NOMO-1 treated with DMSO at 0.1 percent for 48 hours (cell line): ENCODE results near the gene SLC39A11.
"Not testable (repeated sequence)": the region's sequence is repeated elsewhere in the genome, so short reads cannot be mapped to it uniquely, and the experiment has no call there.

ENCODE experiments used
- DNase-seq: peaks from one replicate; lab custom pipeline; 2025; ENCODE audit not compliant: unreplicated experiment; lab: John Stamatoyannopoulos, UW

SLC39A11 gene

GRCh38 chr17:72765368-72766153 is 326.9 kb downstream of the SLC39A11 start:
- no peak for DNase-seq

- no peak for DNase-seq
Measured at GRCh38 chr17:72764632-72765041, 327.9 kb downstream of the SLC39A11 start.

DNA sequence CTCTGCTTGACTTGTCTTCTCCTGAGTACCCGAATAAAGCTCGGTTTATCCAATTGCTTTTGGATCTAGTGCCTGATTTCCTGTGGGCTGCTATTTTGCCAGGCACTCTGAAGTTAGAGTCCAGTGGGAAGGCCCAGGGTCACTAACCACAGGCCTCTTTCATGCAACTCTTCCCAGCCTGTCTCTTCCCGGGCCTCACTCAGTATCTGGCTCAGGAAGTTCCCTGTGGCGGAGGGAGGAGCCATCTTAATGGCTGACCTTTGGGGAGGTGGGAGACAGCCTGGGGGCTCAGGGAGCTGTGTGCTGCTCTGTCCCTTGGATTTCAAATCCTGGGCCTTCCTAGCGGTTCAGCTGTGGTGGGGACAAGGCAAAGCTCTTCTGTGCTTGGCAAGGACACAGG is 328.5 kb downstream of the SLC39A11 start:
- DNase-seq = no peak

DNA sequence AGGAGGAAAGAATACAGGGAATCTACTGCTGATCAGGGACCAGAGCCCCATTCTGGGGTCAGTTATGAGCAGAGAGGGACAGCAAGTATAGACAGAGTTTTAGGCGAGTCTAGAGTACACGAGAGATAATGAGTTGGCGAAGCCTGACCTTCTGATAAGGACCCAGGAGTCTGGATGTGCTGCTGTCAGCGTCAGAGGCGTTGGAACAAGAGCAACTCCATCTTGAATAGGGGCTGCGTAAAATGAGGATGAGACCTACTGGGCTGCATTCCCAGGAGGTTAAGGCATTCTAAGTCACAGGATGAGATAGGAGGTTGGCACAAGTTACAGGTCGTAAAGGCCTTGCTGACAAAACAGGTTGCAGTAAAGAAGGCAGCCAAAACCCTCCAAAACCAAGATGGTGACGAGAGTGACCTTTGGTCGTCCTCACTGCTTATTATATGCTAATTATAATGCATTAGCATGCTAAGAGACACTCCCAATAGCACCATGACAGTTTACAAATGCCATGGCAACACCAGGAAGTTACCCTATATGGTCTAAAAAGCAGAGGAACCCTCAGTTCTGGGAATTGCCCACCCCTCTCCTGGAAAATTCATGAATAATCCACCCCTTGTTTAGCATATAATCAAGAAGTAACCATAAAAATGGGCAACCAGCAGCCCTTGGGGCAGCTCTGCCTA is 330.5 kb downstream of the SLC39A11 start:
- DNase-seq = not testable (repeated sequence)

DNA sequence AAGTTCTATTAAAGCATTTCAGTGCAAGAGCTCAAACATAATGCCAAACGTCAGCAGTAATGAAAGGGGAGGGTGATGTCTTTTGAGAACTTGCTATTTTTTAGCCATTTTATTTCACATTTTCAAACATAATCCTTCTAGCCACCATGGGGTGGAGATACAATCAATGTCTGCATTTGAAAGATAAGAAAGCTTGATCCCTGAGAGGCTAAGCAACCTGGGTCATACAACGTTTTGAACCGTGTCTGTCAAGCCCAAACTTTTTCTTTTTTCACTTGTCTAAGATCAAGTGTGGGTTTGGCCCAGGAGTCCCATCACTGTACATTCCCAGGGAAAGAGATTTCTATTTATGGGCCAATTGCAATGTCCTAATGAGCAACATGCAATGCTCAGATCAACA is 331.1 kb downstream of the SLC39A11 start:
- DNase-seq = no peak

- DNase-seq = no peak
Measured at GRCh38 chr17:72760368-72760767, 332.1 kb downstream of the SLC39A11 start.

DNA sequence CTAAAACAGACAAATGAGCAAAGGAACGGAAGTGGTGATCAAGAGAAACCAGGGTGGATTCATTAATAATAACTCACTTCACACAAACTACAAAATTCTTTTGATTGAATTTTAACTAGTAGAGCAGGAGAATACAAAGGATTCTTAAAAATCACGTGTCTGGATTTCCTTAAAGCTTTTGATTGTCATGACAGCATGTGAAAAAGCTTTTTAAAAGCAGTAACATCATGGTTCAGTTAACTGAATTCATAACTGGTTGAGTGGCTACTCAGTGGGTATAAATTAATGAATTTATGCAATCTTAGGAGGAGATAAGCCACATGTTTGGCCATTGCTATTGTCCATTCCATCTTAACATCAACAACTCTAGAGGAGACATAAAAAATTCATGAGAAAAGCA is 333.2 kb downstream of the SLC39A11 start:
- no peak for DNase-seq

DNA sequence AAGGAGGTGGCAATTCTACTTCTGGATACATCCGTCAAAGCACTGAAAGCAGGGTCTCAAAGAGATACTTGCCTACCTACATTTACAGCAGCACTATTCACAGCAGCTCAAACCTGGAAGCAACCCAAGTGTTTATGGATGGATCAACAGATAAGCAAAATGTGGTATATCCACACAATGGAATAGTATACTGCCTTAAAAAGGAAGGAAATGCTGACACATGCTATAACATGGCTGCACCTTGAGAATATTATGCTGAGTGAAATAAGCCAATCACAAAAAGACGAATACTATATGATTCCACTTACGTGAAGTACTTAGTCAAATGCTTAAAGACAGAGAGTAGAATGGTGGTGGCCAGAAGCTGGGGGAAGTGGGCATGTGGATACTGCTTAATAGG is 336.2 kb downstream of the SLC39A11 start:
- no peak for DNase-seq

DNA sequence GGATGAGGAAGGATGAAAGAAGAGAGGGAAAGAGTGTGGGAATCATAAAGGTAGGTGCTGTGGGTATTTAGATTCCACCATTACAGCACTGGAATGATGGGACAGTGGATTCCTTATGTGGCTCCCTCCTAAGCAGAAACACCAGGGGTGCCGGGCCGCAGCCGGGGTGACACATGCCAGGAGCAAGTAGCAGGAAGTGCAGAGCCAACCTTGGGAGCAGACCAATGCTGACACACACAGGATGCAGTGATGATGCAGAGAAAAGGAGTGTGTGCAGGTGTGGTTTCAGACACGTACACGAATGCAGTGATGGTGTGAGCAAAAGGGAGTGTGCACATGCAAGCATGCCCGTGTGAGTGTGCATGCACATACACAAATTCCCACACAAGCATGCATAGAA is 338.0 kb downstream of the SLC39A11 start:
- DNase-seq = no peak

GRCh38 chr17:72751746-72752145 is 340.7 kb downstream of the SLC39A11 start:
- no peak for DNase-seq

DNA sequence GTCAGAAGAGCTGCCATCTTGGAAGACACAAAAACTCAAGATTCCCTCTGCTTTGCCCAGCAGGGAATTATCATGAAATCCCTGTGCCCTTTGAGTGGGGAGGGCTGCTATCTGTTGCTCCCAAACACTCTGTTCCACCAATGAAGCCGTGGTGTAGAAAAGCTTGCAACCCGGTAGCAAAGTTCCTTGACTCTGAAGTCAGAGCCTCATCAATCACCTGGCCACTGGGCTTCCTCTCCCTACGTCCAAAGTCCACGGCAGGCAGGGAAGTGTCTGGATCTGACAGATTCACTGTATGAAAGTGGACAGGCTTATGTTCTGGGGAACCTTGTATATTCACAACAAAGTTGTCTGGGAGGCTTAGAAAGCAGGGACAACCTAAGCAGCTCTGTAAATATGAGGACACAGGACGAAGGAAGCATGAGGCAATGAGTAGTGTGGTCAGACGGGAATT is 343.3 kb downstream of the SLC39A11 start:
- DNase-seq = no peak

GRCh38 chr17:72747501-72747900 is 345.0 kb downstream of the SLC39A11 start:
- no peak for DNase-seq

- no peak for DNase-seq
Measured at GRCh38 chr17:72745241-72745640, 347.2 kb downstream of the SLC39A11 start.

- no peak for DNase-seq
Measured at GRCh38 chr17:72743037-72743467, 349.4 kb downstream of the SLC39A11 start.

DNA sequence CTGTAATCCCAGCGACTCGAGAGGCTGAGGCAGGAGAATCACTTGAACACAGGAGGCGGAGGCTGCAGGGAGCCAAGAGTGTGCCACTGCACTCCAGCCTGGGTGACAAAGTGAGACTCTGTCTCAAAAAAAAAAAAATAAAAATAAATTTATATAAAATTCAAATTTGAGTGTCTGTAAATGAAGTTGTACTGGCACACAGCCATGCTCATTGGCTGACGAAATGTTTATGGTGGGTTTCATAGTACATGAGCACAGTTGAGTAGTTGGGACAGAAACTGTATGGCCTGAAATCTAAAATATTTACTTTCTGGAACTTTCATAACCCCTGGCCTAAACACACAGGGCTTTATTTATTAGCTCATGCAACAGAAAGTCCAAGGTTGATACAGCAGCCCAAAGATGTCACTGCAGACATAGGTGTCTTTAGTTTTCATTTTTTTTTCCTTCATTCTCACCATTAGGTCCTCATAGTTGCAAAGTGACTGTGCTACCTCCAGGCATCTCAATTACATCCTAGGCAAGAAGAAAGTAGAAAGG is 355.3 kb downstream of the SLC39A11 start:
- DNase-seq = no peak

GRCh38 chr17:72735592-72735991 is 356.9 kb downstream of the SLC39A11 start:
- no peak for DNase-seq

DNA sequence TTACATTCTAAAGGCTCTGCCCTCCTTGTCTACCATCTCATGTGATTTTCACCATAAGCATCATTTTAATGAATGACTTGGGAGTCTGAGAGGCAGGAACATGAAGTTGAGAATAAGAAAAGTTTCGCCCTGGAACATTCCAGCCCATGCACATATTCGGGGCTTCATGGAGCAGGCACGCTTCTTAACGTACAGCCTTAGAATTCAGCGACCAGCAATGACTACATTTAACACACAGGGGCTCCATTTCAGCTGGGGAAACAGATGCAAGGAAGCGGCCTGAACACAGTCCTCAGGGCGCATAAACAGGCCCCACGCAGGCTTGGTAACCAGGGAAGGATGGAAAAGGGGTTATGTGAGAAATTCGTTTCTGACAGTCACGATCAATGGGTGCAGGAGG is 357.4 kb downstream of the SLC39A11 start:
- DNase-seq = no peak

DNA sequence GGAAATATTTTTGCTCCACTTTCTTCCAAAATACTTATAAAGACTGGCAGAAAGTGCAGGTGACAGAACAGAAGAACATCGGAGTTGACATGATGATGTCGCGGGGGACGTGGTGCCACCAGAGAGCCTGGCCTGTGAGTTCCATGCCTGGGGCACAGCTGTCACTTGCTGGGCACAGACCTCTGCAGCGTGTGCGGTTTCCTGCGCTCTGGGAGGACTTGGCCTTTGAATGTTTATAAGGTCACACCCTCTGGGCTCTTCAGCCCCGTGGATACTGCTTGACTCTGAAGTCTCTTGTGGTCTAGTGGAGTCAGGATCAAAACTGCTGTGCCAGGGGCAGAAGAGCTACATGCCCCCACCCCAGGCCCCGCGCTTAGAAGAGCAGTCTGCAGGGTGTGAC is 357.9 kb downstream of the SLC39A11 start:
- DNase-seq = no peak

GRCh38 chr17:72733619-72734282 is 358.7 kb downstream of the SLC39A11 start:
- peak; percentile 2 for DNase-seq

- no peak for DNase-seq
Measured at GRCh38 chr17:72732893-72733618, 359.4 kb downstream of the SLC39A11 start.

DNA sequence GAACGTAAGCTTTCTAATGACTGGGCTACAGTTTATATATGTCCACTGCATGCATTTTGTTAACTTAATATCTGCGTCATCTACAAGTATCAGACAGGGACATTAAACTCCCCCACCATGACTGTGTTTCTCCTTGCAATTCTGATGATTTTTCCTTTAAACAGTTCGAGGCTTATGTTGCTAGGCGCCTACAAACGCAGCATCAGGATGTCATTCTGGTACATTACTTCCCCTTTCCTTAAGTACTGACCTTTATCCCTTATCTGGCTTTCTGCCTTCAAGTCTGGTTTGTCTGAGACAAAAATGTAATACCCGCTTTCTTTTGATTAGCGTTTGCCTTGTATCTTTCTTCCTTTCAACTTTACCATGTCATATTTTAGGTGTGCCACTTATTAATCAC is 362.4 kb downstream of the SLC39A11 start:
- DNase-seq = peak; percentile 19
